Measurements from ENCODE around the gene PRAMEF11. TPM values are rescaled to one million over a fixed set of nuclear protein-coding genes. Genes with fewer than 3 reads are reported as not detected.

The PRAMEF11 gene
- total and polyA plus RNA-seq, 10 of the 15 experiments (the other 5 are each of a cell fraction or from before 2014, with no cell fraction given), result not detected

DNA sequence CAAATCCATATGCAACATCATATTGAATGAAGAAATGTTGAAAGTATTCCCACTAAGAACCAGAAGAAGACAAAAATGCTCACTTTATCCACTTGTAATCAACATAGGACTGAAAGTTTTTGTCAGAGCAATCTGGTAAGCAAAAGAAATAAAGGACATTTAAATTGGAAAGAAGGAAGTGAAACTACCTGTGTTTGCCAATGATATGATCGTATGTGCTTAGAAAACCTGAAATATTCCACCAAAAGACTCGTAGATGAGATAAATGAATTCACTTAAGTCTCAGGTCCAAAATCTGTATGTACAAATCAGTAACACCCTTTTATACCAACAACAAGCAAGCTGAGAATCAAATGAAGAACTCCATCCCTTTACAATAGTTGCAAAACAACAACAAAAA, 31.5 kb downstream of the PRAMEF11 start:
- ChIA-PET SMC1A (ENCODE audit: uncharacterized antibody, unreplicated experiment) (no interaction called here), CTCF (no interaction called here), RAD21 (ENCODE audit: unreplicated experiment) (no interaction called here), POLR2A (no interaction called here)
- Histone ChIP-seq H3K27ac (ENCODE audit: control insufficient read depth, insufficient read depth) (no peak overlapping the region), H2AFZ (ENCODE audit: control insufficient read depth, low read depth, low read length) (no peak overlapping the region), H3K36me3 (ENCODE audit: control insufficient read depth in 2 of 2, insufficient read depth in 2 of 2, low read length in 1 of 2) (no peaks in the 10 kb centered on the region), H3K9me3 (replicated peaks; ENCODE audit: control insufficient read depth, insufficient read depth, low read length) (no peaks in the 10 kb centered on the region), H3K27me3 (replicated peaks in 1 of 2; ENCODE audit: control insufficient read depth in 2 of 2, insufficient read depth in 2 of 2, low read length in 1 of 2) (no peaks in the 10 kb centered on the region), H3K4me1 (ENCODE audit: control insufficient read depth, insufficient read depth, low read length) (no peaks in the 10 kb centered on the region), H4K20me1 (ENCODE audit: control insufficient read depth, insufficient read depth) (no peaks in the 10 kb centered on the region), H3K4me3 (no peak overlapping the region), H3K79me2 (ENCODE audit: control insufficient read depth, insufficient read depth, low read length) (no peaks in the 10 kb centered on the region), H3K4me2 (ENCODE audit: control insufficient read depth, insufficient read depth) (no peak overlapping the region), H3K9ac (ENCODE audit: control insufficient read depth, insufficient read depth, low read length) (no peak overlapping the region)
- no TSS peak for BruUV-seq (replicated peaks)
- WGBS (ENCODE audit: insufficient coverage, insufficient replicate concordance, low lambda C conversion rate, missing lambda C conversion rate), result 24% methylated on average over 2 of the region's 2 CpGs
- in situ Hi-C loops (cut with MboI) (loop anchor here (25.0 kb wide), 1 partner anchor 438 kb away; the partner anchor contains the start of gene PRAMEF18), intact Hi-C loops (cut with micrococcal nuclease; ENCODE audit: unreplicated experiment) (no loop called here)
- peak; percentile 68 for TF ChIP-seq SPI1 (IDR thresholded peaks at IDR 0.05; ENCODE audit: borderline replicate concordance, insufficient read depth, low read depth, low read length)
- no peak for TF ChIP-seq POLR2AphosphoS5 (IDR thresholded peaks at IDR 0.05; ENCODE audit: low read length)
- DNase-seq (ENCODE audit: low read depth, low spot score) (no peak), ATAC-seq (no peak), FAIRE-seq (no peak)

DNA sequence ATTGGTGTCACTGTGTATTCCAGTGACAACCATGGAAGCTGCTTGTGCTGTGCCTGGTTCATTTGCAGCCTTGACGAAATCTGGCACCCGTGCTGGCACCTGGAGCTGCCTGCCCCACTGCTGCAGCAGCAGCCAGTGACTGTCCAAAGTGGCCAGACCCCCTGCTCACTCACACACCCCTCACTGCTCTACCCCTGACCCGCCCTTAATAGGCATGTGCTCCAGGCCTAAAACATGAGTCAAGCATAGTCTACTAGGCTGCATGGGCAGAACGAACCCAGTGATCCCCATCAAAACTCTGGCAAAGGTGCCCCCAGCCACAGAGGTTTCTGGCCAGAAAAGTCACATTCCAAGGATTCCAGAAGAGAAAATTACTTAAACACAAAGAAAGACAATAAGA, 32.3 kb downstream of the PRAMEF11 start:
- H3K4me3 ChIP-seq, result no peak overlapping the region
- RAD21 ChIA-PET (ENCODE audit: unreplicated experiment), result no interaction called here
- no peaks in the 10 kb centered on the region for H3K36me3 ChIP-seq (ENCODE audit: control insufficient read depth in 2 of 2, insufficient read depth in 2 of 2, low read length in 1 of 2)
- 0% methylated on average over 4 of the region's 4 CpGs for WGBS (ENCODE audit: insufficient coverage, insufficient replicate concordance, low lambda C conversion rate, missing lambda C conversion rate)
- FAIRE-seq (no peak), ATAC-seq (no peak), DNase-seq (ENCODE audit: low read depth, low spot score) (no peak)
- no peaks in the 10 kb centered on the region for H3K79me2 ChIP-seq (ENCODE audit: control insufficient read depth, insufficient read depth, low read length)
- intact Hi-C loops (cut with micrococcal nuclease; ENCODE audit: unreplicated experiment), result no loop called here
- H4K20me1 ChIP-seq (ENCODE audit: control insufficient read depth, insufficient read depth), result no peaks in the 10 kb centered on the region
- POLR2A ChIA-PET, result no interaction called here
- no peaks in the 10 kb centered on the region for H3K9me3 ChIP-seq (replicated peaks; ENCODE audit: control insufficient read depth, insufficient read depth, low read length)
- TF ChIP-seq BHLHE40 (IDR thresholded peaks at IDR 0.05; ENCODE audit: borderline replicate concordance in 1 of 2, low read depth in 2 of 2, low read length in 1 of 2) (no peak), ZNF384 (IDR thresholded peaks at IDR 0.05; ENCODE audit: borderline replicate concordance, low read depth, low read length) (no peak), TARDBP (IDR thresholded peaks at IDR 0.05; ENCODE audit: borderline replicate concordance) (no peak), RCOR1 (conservative IDR thresholded peaks at IDR 0.05; ENCODE audit: low read depth, low read length) (no peak), SMC3 (IDR thresholded peaks at IDR 0.05; ENCODE audit: borderline replicate concordance, low read length) (no peak), BCL11A (IDR thresholded peaks at IDR 0.05; ENCODE audit: low read depth, low read length) (no peak), JUNB (IDR thresholded peaks at IDR 0.05) (no peak), ZSCAN29 (IDR thresholded peaks at IDR 0.05) (no peak), ZNF274 (IDR thresholded peaks at IDR 0.05; ENCODE audit: insufficient read depth, insufficient read length) (no peak)
- TF ChIP-seq, protein P1, sequence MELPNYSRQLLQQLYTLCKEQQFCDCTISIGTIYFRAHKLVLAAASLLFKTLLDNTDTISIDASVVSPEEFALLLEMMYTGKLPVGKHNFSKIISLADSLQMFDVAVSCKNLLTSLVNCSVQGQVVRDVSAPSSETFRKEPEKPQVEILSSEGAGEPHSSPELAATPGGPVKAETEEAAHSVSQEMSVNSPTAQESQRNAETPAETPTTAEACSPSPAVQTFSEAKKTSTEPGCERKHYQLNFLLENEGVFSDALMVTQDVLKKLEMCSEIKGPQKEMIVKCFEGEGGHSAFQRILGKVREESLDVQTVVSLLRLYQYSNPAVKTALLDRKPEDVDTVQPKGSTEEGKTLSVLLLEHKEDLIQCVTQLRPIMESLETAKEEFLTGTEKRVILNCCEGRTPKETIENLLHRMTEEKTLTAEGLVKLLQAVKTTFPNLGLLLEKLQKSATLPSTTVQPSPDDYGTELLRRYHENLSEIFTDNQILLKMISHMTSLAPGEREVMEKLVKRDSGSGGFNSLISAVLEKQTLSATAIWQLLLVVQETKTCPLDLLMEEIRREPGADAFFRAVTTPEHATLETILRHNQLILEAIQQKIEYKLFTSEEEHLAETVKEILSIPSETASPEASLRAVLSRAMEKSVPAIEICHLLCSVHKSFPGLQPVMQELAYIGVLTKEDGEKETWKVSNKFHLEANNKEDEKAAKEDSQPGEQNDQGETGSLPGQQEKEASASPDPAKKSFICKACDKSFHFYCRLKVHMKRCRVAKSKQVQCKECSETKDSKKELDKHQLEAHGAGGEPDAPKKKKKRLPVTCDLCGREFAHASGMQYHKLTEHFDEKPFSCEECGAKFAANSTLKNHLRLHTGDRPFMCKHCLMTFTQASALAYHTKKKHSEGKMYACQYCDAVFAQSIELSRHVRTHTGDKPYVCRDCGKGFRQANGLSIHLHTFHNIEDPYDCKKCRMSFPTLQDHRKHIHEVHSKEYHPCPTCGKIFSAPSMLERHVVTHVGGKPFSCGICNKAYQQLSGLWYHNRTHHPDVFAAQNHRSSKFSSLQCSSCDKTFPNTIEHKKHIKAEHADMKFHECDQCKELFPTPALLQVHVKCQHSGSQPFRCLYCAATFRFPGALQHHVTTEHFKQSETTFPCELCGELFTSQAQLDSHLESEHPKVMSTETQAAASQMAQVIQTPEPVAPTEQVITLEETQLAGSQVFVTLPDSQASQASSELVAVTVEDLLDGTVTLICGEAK (IDR thresholded peaks at IDR 0.05; ENCODE audit: borderline replicate concordance), result no peak
- TF ChIP-seq, protein P2, sequence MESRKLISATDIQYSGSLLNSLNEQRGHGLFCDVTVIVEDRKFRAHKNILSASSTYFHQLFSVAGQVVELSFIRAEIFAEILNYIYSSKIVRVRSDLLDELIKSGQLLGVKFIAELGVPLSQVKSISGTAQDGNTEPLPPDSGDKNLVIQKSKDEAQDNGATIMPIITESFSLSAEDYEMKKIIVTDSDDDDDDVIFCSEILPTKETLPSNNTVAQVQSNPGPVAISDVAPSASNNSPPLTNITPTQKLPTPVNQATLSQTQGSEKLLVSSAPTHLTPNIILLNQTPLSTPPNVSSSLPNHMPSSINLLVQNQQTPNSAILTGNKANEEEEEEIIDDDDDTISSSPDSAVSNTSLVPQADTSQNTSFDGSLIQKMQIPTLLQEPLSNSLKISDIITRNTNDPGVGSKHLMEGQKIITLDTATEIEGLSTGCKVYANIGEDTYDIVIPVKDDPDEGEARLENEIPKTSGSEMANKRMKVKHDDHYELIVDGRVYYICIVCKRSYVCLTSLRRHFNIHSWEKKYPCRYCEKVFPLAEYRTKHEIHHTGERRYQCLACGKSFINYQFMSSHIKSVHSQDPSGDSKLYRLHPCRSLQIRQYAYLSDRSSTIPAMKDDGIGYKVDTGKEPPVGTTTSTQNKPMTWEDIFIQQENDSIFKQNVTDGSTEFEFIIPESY (IDR thresholded peaks at IDR 0.05), result no peak
- CTCF ChIA-PET, result no interaction called here
- H3K4me1 ChIP-seq (ENCODE audit: control insufficient read depth, insufficient read depth, low read length), result no peaks in the 10 kb centered on the region
- H3K4me2 ChIP-seq (ENCODE audit: control insufficient read depth, insufficient read depth), result no peak overlapping the region
- BruUV-seq (replicated peaks), result no TSS peak
- in situ Hi-C loops (cut with MboI), result no loop called here
- SMC1A ChIA-PET (ENCODE audit: uncharacterized antibody, unreplicated experiment), result no interaction called here
- H3K9ac ChIP-seq (ENCODE audit: control insufficient read depth, insufficient read depth, low read length), result no peak overlapping the region
- H3K27me3 ChIP-seq (replicated peaks in 1 of 2; ENCODE audit: control insufficient read depth in 2 of 2, insufficient read depth in 2 of 2, low read length in 1 of 2), result no peaks in the 10 kb centered on the region
- H3K27ac ChIP-seq (ENCODE audit: control insufficient read depth, insufficient read depth), result no peak overlapping the region
- no peak overlapping the region for H2AFZ ChIP-seq (ENCODE audit: control insufficient read depth, low read depth, low read length)

All from GM12878 (cell line).